IPS-15b (cell line): Measurements from ENCODE around the gene CPTP.

Source experiments
- H3K27me3 ChIP-seq: one replicate; pipeline ENCODE4 v1.6.1; 2013; ENCODE audit warnings: low read length; ENCODE audit not compliant: control insufficient read depth, insufficient read depth
- H3K36me3 ChIP-seq: one replicate; pipeline ENCODE4 v1.6.1; 2013; ENCODE audit warnings: low read length; ENCODE audit not compliant: control insufficient read depth, insufficient read depth
- H3K4me1 ChIP-seq: one replicate; pipeline ENCODE4 v1.6.1; 2013; ENCODE audit warnings: mild to moderate bottlenecking, low read length; ENCODE audit not compliant: control insufficient read depth, insufficient read depth
- H3K4me3 ChIP-seq: one replicate; pipeline ENCODE4 v1.5.1; 2013; ENCODE audit warnings: low read depth, low read length
- H3K9ac ChIP-seq: one replicate; pipeline ENCODE4 v1.6.1; 2013; ENCODE audit warnings: low read depth, mild to moderate bottlenecking, low read length
- H3K9me3 ChIP-seq: one replicate; pipeline ENCODE4 v1.6.1; 2013; ENCODE audit warnings: mild to moderate bottlenecking, low read length; ENCODE audit not compliant: control insufficient read depth, insufficient read depth

CPTP gene

GRCh38 chr1:1346501-1346890, 21.9 kb downstream of the CPTP start:
- peaks cover 2% of the 10 kb centered on the region for H3K4me1 ChIP-seq
- no peak overlapping the region for H3K4me3 ChIP-seq
- no peak overlapping the region for H3K9ac ChIP-seq
- H3K36me3 ChIP-seq, result peaks cover under 1% of the 10 kb centered on the region
- H3K9me3 ChIP-seq, result no peaks in the 10 kb centered on the region
- no peaks in the 10 kb centered on the region for H3K27me3 ChIP-seq

GRCh38 chr1:1347026-1347595, 22.5 kb downstream of the CPTP start:
- Histone ChIP-seq H3K9ac (no peak overlapping the region), H3K4me1 (peaks cover 2% of the 10 kb centered on the region), H3K27me3 (no peaks in the 10 kb centered on the region)

DNA sequence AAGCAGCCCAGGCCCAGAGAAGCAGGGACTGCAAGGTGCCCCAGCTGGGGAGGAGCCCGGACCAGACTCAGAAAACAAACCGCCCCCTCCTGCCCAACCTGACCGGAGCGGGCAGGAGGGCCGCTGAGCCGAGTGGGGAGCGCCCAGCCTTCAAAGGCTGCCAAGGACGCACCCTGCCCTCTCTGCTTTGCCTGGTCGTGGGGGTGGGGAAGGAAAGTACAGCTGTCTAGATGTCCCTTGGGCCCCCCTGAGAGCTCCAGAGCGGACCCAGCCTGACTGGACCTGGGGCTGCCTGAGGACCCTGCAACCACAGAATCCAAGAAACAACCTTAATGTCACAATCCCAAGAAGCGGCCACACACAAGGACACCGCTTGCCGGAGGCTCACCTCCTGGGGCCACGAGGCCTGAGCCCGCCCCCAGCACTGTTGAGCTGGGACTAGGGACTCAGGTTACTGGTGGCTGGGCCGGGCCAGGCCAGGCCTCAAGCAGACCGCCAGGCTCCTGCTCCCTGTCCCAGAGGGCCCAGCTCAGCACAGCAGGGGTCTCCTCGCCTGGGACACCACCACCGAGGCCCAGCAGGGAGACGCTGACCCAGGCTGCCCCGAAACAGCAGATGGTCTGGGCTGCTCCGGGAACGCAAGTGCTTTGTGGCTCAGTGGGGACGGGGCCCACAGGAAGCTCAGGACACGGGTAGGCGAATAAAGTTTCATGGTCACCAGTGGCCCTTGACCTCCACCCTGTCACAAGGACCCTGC, 23.2 kb downstream of the CPTP start:
- Histone ChIP-seq H3K36me3 (no peaks in the 10 kb centered on the region), H3K4me1 (peaks cover 2% of the 10 kb centered on the region), H3K9me3 (no peaks in the 10 kb centered on the region), H3K27me3 (no peaks in the 10 kb centered on the region), H3K4me3 (peak overlapping the region; percentile 52), H3K9ac (peak overlapping the region; percentile 24)

More at GRCh38 chr1:1347026-1347595, 22.5 kb downstream of the CPTP start:
- H3K36me3 ChIP-seq, result no peaks in the 10 kb centered on the region
- H3K9me3 ChIP-seq, result no peaks in the 10 kb centered on the region
- H3K4me3 ChIP-seq, result peak overlapping the region; percentile 52

DNA sequence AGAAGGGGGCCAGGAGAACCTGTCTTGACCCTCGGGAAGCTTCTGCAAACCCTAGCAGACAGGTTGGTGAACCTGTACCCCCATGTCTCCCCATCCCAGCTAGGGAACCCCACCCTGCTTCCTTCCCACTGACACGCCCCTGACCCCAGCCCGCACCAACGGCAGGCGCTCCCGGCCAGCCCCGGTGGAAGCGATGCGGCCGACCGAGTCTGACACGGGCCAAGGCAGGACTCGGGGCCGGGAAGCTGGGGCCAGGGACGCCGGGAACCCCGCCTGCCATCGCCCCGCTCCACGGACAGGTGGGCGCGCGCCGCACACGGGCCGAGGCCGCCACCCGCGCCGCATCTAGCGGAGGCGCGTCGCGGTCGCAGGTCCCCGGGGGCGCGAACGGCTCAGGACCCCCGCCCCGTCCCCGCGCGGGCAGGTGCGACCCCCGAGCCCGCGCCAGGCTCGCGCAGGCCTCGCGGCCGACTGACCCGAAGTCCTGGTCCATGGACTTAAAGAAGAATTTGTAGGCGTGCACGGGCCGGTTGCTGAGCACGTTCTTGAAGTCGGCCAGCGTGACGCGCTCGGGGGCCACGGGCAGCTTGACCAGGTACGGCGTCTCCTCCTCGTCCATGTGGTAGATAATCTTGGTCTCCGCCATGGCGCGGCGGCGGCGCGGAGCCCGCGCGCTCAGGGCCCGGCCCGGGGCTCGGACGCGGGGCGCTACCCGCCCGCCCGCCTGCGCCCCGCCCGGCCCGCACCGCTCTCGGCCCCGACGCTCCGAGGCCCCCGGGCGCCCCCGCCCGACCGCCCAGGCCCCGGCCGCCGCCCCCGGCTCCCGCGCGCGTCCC, 24.0 kb downstream of the CPTP start:
- Histone ChIP-seq H3K36me3 (no peaks in the 10 kb centered on the region), H3K9ac (peak overlapping the region; percentile 24), H3K4me1 (peaks cover 2% of the 10 kb centered on the region), H3K27me3 (no peaks in the 10 kb centered on the region), H3K9me3 (no peaks in the 10 kb centered on the region), H3K4me3 (peak overlapping the region; percentile 52)

DNA sequence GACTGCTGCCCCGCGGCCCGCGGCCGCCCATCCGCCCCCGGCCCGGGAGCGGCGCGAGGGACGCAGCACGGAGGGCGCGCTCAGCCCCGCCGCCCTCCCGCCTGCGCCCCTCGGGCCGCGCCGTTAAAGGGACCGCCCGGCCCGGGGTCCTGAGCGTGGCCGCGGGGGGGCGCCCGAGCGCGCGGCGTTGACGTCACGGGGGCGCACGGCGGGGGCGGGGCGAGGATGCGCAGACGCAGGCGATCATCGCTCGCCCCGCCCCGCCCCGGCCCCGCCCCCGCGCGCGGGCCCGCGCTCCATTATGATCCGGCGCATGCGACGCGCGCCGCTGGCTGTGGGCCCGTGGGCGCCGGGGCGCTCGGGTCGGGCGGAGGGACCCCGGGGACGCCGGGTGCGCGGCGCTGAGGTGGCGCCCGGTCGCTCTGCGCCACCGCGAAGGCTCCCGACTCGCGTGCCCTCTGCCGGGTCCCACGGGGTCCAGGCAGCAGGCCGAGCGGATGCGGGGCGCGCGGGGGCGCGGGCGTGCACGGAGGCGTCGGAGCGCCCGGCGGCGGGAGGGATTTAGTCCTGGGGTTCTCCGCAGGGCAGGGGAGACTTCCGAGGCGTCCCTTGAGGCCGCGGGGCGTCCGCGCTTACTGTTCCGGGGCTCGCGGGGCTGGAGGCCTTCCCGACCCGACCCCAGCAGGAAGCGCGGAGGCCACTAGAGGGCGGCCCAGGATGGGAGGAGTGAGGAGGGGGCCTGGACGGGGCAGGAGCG, 24.8 kb downstream of the CPTP start, which contains the start of gene DVL1:
Gene DVL1, minus strand, starts transcription at position 163 of the 757 bp plus-strand sequence. CDS start 353 bp downstream, outside the sequence.
- no peaks in the 10 kb centered on the region for H3K27me3 ChIP-seq
- no peaks in the 10 kb centered on the region for H3K9me3 ChIP-seq
- H3K4me3 ChIP-seq, result peak within 1 kb of the TSS; percentile 67
- peak within 1 kb of the TSS; percentile 73 for H3K9ac ChIP-seq
- peaks cover 2% of the 10 kb centered on the region for H3K4me1 ChIP-seq
- no peaks in the 10 kb centered on the region for H3K36me3 ChIP-seq

DNA sequence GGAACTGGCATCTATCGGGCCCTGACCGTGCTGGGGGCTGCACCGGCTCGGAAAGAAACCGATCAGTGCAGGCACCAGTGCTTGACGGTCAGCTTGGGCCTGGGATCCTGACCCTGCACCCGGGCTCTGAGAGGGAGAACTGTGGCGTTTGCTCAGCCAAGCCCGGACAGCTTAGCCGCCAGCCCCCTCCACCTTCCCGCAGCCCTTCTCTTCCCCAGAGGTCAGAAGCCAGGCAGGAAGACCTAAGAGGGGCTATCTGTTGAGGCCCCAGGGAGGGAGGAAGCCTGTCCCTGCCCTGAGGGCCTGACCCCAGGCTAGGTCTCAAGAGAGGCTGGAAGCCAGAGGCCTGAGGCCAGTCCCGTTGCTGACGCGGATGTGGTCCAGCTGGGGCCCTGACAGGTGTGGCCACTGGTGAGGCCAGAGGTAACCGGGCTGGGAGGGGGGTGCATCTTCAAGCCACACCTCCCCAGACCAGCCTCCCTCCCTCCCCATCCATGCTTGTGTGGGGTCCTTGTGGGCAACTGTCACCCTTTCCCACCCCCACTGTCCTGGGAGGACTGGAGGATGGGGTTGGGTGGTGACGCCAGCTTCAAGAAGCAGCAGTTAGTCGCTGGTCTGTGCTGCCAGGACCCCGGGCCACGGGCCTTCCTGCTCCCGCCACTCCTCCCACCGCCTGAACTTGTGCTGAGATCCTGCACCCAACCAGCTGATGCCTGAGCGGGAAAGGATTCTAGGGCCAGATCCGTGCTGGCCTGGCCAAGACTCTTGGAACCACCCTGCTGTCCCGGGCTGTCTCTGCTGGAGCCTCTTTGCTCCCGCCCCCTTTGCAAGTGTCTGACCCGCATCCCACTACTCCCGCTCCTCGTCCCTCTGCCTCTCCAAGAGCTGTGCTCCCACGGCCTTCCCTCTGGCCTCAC, 27.2 kb downstream of the CPTP start:
- no peaks in the 10 kb centered on the region for H3K9me3 ChIP-seq
- H3K27me3 ChIP-seq, result peaks cover 2% of the 10 kb centered on the region
- no peak overlapping the region for H3K9ac ChIP-seq
- no peaks in the 10 kb centered on the region for H3K36me3 ChIP-seq
- peak overlapping the region; percentile 30 for H3K4me3 ChIP-seq
- H3K4me1 ChIP-seq, result peaks cover 2% of the 10 kb centered on the region

DNA sequence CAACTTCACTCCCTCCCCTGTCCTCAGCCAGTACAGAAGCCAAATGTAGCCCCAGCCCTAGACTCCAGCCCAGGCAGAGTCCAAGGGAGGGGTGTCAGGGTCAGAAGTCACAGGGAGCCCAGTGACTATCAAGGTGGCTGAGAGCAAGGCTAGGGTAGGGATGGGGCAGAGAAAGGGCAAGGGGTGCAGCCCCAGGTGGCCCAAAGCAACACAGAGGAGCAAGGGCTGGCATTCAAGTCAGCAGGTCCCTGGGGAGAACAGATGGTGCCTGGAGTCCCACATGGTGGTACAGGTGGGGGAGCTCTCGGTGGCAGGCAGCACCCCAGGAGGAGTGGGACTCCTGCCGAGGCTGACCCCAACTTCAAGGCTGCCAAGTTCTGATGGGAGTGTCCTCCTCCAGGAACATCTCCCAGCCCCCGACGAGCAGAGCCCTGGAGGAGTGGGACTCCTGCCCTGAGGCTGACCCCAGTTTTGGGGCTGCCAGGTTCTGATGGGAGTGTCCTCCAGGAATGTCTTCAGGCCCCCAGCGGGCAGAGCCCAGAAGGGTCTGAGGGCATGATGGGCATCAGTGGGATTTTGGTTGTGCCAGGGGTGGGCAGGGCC, 28.3 kb downstream of the CPTP start:
- H3K27me3 ChIP-seq, result peaks cover 2% of the 10 kb centered on the region
- H3K4me3 ChIP-seq, result no peak overlapping the region
- H3K4me1 ChIP-seq, result peaks cover 5% of the 10 kb centered on the region
- no peak overlapping the region for H3K9ac ChIP-seq
- H3K36me3 ChIP-seq, result no peaks in the 10 kb centered on the region
- no peaks in the 10 kb centered on the region for H3K9me3 ChIP-seq

DNA sequence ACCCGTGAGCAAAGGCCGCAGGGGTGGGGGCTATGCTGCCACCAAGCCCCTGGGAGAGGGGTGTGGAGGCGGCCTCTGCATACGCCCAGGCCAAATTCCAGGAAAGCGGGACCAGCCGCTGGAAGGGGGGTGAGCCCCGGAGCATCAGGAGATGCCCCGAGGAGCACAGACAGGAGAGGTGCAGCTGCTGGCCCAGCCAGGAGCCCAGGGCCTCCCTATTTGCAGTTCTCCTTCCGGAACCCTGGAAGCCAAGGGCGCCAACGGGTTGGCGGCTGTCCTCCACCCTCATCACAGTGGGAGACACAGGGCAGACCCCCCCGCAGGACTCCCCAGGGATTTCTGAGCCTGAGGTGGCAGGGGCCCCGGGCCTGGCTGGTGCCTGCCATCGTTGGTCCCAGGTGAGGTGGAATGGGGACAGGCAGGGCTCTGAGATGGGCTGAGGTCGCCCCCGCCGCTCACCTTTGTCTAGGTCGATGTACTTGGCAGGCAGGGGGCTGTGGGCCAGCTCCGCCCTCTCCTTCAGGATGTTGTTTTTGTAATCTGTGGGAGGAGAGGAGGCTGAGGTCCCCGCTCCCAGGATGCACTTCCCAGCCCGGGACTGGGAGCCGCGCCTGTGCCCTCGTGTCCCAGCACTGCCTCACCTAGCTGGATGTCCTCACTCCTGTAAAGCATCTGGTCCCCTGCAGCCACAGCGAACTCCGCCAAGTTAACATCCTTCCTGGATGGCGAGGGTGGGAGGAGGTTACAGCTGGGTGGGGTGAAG, 29.0 kb downstream of the CPTP start:
- peaks cover 2% of the 10 kb centered on the region for H3K27me3 ChIP-seq
- H3K9me3 ChIP-seq, result no peaks in the 10 kb centered on the region
- H3K4me3 ChIP-seq, result peak overlapping the region; percentile 43
- H3K4me1 ChIP-seq, result peaks cover 3% of the 10 kb centered on the region
- H3K36me3 ChIP-seq, result no peaks in the 10 kb centered on the region
- H3K9ac ChIP-seq, result no peak overlapping the region

DNA sequence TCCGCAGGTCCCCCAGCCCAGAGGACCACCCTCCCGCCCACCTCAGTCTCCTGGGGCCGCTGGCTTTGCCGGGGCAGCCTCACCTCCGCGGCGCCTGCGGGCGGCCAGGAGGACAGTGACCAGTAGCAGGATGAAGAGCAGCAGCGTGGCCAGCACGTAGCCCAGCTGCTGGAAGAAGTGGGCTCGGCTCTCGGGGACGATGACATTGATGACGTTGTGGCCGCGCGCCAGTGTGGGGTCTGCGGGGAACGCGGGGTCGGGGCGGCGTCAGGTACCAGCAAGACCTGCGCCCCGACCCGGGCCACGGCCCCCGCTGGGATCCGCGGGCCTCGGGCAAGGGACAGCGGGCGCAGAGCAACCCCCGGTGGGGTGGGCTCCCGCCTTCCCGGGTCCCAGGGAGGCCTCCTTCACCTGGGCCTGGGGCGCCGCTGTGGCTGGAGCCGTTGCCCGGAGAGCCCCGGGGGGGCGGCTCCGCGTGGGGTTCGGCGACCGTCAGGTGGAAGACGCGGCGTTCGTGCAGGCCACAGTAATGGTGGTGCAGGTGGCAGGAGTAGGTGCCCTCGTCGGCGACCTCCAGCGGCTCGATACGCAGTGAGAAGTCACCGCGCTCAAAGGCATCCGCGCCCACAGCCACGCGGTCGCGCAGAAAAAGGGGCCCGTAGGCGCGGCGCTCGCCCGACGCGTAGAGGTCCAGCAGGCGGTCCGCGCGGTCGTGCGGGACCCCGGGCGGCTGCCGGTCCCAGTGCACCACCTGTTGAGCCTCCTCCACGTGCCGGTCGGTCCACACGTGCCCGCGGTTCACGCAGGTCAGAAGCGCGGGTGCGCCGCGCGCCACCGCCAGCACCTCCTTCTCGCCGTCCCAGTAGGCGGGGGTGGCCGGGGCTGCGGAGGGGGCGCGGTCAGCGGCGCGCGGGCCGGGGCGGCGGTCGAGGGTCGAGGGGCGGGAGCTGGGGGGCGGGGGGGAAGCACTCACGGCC, 30.0 kb downstream of the CPTP start:
- Histone ChIP-seq H3K36me3 (no peaks in the 10 kb centered on the region), H3K9me3 (no peaks in the 10 kb centered on the region), H3K4me3 (peak overlapping the region; percentile 43), H3K27me3 (peaks cover 2% of the 10 kb centered on the region), H3K9ac (no peak overlapping the region), H3K4me1 (peaks cover 3% of the 10 kb centered on the region)
